HG02884 (cell line): ENCODE results near the gene PCNX4.

ENCODE experiments used
- ATAC-seq: cut with Tn5 transposase; IDR thresholded peaks from one replicate; pipeline ENCODE4 v1.9.1; 2021; ENCODE audit warnings: mild to moderate bottlenecking, moderate library complexity; ENCODE audit not compliant: unreplicated experiment

The PCNX4 gene

DNA sequence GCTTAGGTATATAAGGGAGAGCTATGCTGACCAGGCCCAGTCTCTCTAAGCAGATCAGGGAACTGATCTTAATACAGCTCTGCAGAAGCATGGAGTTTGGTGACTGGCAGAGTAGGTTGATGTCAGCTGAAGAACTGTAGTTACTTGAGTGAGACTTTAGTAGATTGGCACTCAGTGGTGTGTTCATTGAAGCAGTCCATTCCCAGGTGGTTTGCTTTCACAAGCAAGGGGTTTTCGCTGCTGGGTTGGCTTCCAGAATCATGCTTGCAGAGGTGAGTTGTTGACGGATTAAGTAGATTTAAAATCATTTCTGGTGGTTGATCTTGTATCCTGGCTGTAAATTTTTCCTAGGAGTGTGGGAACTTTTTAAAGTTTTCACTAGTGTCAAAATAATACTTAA is 80.0 kb downstream of the PCNX4 start:
- ATAC-seq = no peak

DNA sequence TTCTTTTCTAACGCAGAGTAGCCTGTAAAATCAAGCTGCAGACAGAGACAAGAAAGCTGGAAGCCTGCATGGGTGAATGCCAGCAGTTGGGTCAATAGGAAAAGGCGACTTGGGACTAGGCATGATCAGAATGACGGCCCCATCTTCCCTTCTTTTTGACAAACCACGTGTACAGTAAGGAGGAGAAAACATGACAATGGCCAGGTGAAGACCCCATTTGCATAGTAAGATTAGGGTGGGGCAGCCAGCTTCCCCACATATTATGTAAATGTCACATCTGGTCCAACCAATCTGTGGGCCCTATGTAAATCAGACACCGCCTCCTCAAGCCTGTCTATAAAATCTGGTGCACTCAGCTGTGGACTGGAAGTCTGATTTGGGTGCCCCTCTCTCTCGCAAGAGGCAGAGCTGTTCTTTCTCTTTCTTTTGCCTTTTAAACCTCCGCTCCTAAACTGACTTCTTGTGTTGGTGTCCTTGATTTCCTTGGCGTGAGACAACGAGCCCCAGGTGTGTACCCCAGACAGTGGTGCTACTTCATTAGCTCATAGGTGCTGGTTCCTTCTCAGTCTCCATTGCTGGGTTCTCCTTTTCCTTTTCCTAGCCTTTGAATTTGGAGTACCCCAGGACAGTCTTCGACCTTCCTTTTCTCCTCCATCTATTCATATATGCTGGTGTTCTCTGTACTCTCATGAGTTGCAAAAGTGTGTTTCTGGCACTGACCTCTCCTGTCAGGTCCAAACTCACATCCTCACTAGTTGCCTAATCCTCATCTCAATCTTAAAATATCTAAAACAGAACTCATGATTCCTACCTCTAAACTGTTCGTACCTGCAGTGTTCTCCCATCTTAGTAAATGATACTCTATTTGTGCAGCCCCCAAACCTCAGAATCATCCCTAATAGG is 82.9 kb downstream of the PCNX4 start:
- no peak for ATAC-seq

DNA sequence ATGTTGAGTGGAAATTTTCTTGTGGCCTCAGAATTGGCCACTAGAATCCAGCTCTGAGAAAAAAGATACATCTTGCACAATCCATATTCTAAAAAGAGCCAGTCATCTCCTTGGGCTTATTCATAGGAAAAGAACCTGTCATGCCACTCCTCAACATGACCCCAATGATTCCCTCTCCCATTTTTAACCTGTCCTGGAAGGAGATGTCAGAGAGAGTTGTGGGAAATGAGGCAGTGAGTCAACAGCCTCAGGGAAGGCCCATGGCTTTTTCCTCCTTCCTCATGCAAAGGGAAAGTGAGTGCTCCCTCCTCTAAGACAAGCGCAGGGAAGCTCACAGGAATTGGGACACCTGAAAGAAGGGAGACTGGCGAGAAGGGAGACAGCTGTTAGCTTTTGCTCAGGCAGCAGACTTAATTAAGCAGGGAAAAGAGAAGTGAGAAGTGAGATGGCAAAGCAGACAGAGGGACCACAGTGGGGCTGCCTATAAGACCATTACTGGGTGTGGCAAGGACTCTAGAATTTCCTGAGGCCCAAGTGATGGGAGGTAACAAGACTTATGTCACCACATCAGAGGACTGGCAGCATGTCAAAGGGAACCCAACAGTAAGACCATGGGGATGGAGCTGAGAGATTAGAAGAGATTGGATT is 83.7 kb downstream of the PCNX4 start:
- ATAC-seq = no peak

DNA sequence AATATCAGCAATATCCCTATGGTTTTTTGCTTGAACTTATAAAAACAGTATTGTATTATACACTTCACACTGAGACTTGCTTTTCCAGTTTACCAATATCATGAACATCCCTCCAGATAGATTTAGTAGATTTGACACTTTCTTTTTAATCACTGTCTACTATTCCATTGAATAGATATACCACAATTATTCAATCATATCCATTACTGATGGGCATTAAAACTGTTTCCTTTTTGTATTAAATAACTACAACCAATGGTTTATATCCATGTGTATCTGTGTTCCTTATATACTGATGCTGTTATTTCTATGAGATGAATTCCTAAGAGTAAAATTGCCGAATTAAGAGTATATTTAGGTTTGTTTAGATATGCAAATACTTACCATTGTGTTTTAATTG is 86.4 kb downstream of the PCNX4 start:
- no peak for ATAC-seq

DNA sequence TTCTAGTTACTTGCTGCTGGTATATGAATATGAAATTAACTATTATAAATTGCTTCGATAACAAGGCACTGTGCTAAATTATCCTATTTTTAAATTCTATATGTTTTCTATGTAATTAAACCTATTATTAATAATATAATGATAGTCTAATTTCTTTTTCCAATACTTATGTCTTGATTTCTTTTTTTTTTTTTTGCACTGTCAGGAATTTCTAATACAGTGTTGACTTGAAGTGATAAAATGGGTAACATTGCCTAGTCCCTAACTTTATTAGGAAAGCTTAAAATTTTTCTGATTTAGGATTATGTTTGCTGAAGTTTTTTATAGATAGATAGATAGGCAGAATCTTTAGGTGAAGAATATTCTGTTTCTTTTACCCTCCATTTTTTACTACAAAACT is 87.1 kb downstream of the PCNX4 start:
- ATAC-seq = no peak

DNA sequence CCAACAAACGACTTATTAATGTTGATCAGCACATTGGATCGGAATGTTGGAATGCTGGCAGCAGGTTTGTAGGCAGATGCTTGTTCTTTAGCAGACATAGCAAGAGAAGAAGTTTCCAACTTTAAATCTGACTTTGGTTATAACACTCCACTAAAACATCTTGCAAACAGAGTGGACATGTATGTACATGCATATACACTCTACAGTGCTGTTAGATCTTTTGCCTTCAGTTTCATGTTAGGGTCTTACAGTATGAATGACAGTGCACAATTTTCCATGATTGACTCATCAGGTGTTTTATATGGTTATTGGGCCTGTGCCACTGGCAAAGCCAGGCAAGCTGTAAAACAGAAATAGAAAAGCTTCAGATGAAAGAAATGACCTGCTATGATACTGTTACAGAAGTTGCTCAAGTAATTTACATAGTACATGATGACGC is 87.7 kb downstream of the PCNX4 start:
- ATAC-seq = no peak

DNA sequence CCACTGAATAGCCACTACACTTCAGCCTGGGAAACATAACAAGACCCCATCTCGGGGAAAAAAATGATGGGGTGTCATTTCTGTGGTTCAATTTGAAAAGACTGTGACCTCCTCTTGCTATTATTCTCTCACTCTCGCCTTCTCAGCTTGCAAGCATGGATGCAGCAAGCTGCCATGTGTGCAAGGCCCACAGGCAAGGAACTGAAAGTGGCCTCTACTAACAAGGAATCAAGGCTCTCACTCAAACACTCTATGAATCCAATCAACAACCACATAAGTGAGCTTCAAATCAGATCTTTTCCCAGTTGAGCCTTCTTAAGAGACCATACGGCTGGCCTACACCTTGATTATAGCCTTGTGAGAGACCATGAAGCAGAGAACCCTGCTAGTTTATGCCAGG is 91.4 kb downstream of the PCNX4 start:
- peak; percentile 22 for ATAC-seq

DNA sequence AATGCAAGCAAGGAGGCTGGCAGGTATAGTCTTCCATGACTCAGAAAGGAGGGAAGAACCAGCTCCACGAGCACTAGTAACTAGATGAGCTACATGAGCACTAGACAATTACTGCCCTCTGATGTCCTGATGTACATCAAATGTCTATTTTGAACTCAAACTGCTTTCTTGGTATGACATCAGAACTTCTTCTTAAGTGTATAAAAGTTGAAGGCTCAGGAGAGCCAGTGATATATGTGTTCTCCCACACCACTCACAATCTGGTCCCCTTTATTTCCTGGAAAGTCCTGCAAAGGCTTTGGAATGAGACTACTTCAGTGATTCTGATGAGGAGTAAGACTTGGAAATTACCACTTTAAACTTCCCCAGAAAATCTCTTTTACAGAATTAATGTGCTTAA is 92.0 kb downstream of the PCNX4 start:
- ATAC-seq = peak; percentile 58

DNA sequence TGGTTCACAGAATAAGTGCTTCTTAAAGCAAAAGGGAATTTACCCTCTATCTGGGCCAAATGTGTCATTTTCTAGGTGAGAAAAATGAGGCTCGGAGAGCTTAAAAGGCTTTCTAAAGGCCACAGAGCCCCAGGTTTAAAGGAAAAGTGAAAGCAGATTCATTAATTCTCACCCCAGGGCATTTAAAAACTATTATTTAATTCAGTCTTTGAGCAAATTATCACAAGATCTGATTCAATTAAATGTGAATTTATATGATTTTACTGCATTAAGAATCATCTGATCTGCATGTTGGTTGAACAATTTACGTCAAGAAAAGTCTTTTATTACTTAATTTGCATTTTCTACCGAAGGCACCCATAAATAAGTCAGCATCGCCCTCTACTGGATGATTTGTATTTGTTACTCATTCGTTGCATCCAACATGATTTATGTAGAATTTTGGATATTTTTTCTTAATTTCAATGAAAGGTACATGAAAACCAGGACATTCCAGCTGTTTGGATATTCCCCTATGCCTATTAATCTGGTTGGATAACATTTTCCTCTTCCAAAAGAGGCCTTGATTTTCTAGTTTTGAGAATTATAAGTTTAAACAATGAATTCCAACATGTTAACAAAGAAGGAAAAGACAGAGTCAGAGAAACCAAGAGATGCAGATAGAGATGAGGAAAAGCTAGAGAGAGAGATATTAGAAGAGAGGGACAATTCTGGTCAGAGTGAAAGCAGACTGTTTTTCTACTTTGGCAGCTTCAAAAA is 92.6 kb downstream of the PCNX4 start:
- ATAC-seq = peak; percentile 43

DNA sequence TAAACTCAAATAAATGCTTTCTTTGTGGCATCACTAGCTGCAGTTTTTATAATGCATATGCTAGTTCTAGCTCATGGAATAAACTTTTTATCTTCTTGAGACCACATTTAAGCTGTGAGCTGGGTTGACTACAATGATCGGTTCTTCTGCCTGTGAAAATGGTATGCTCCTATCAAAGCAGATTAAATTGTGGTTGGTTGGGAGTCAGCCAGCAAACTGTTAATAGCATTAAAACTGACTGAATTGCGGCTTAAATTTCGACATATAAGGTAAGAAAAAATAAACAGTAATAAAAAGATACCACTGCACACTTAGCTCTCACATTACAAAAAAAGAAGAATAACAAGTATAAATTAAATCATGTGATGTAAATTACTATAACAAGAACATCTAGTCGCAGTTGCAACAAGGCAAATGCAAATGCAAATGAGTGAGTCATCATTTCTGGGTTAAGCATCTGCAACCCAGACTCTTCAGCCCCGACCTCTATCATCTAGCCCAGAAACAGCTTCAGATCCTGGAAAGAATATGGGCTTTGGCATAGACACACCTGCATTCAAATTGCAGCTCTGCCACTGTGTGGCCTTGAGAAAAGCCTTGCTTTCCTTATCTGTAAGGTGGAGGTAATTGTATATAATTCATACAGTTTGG is 93.3 kb downstream of the PCNX4 start:
- no peak for ATAC-seq

DNA sequence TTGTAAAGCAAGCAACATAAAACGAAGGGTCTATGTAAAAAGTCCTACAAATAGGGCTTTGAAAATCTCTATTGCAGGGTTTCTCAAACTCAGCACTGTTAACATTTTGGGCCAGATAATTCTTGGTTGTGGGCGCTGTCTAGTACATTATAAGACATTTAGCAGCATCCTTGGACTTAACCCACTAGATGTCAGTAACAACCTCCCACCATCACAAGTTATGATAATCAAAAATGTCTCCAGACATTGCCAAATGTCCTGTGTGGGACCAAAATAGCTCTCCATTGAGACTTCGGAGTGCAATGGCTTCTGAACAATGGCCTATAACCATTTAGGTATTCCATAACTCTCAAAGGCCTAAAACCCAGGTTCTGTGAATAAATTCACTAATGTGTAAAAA is 96.4 kb downstream of the PCNX4 start:
- no peak for ATAC-seq

DNA sequence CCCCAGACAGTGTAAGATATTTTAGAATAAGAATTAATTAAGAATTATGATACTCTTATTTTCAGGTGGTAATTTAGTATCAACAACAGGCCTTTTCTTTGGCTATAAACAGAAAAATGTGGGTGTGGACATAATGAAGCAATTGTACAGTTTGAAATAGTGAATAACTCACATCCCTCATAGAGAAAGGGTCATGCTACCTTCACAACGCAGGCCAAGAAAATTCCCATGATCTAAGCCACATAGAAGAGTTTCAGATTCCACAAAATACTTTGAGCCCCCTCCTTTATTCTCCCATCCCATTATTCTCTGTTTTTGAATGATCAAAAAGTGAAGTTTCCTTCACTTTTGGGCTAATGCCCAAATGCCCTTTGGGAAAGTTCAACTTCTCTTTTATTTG is 97.0 kb downstream of the PCNX4 start:
- ATAC-seq = no peak

DNA sequence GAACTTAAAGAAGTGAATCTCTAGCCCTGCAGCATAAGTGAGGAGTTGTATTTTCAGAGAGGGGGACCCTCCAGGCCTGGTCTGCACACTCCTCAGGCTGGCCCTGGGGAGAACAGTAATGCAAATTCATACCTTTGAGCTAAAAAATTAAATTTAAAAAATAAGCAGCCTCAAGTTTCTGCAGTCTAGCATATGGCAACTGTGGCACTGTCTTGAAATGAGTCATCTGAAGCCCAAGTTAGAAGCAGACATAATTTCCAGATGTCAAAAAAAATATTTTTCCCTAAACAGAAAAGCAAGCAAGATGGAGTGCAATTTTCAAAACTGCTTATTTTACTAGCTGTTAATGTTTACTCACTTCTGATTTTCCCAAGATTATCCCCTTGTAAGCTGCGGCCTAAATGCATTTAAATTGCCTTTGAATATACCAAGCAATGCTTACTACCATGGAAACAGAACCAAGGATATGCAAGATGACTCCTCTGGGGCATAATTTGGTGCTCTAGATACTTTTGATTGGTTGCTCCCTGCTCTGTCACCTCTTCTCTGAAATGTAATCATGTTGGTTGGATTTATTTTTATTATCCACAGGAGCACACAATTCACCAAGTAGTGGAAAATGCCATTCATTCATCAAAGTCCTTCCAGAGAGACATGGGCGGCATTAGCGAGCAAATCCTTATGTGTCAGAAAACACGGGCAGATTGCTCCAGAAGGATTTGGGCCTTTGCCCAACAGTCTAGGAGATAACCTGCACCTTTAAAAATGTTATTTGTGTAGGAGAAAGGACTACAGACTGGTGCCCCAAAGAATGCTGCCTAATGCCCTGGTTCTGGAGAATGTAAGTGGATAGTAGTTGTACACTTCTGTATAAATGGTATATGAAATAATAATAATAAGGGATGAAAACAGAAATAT is 98.5 kb downstream of the PCNX4 start:
- peak; percentile 63 for ATAC-seq

DNA sequence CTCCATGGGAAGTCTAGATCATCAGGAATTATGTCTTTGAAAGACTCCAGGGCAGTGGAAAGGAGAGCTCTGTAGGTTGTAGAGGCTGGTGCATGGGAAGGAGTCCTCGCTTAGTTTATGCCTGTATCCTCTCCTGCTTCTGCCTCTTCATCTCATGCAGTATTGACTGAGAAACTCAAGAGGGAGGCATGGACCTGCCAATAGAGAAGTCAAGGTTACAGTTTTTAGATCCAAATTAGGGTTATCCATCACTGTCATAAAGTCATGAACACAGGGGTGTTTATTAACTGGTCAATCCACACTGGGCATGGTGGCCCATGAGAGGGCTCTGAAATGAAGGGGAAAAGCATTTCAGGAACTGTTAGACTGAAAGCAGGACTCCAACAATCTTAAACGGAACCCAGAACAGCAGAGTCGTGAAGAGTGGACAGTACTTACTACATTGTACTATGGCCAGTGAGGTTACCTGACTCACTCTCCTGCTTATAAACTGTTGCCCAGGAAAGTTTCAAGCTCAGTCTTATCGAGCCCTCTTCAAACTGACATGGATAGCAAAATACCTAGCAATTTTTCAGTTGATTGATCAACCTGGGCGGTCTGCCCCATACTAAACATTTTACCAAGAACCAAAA is 103.6 kb downstream of the PCNX4 start:
- peak; percentile 64 for ATAC-seq

DNA sequence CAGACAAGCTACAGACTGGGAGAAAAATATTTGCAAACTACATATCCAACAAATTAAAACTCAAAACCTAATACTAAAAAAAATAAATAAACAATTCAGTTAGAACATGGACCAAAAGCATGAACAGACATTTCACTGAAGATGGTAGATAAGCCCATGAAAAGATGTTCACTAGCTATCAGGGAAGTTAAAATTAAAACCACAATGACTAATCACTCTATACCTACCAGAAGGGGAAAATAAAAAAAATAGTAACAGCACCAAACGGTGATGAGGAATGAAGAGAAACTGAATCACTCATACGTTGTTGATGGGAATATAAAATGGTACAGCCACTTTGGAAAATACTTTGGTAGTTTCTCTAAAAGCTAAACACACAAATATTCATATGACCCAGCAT is 104.6 kb downstream of the PCNX4 start:
- no peak for ATAC-seq

DNA sequence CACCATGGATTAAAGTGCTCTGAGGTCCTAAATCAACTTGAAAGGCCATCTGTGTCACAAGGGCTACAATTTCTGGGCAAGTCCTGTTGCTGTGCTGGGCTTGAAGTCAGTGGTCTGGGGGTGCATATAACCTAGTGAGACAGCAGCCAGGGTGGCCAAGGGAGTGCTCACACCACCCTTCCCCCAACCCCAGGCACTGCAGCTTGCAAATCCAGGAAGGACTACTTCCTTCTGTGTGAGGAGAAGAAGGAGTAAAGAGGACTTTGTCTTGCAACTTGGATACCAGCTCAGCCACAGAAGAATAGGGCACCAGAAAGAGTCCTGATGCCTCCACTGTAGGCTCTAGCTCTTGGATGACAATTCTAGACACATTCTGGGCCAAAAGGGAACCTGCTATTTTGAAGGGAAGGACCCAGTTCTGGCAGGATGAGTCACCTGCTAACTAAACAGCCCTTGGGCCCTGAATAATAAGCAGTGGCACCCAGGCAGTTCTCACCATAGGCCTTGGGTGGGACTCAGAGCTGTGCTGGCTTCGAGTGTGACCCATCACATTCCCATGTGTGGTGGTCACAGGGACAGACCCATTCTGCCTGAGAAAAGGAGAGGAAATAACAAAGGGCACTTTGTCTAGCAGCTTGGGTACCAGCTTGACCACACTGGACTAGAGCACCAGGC is 106.0 kb downstream of the PCNX4 start:
- no peak for ATAC-seq

DNA sequence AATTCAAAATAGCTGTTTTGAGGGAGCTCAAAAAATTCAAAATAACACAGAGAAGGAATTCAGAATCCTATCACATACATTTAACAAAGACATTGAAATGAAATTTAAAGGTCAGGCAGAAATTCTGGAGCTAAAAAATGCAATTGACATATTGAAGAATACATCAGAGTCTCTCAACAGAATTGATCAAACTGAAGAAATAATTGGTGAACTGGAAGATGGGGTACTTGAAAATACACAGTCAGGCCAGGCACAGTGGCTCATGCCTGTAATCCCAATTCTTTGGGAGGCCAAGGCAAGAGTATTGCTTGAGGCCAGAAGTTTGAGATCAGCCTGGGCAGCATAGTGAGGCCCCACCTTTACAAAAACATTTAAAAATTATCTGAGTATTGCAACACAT is 107.6 kb downstream of the PCNX4 start:
- no peak for ATAC-seq

DNA sequence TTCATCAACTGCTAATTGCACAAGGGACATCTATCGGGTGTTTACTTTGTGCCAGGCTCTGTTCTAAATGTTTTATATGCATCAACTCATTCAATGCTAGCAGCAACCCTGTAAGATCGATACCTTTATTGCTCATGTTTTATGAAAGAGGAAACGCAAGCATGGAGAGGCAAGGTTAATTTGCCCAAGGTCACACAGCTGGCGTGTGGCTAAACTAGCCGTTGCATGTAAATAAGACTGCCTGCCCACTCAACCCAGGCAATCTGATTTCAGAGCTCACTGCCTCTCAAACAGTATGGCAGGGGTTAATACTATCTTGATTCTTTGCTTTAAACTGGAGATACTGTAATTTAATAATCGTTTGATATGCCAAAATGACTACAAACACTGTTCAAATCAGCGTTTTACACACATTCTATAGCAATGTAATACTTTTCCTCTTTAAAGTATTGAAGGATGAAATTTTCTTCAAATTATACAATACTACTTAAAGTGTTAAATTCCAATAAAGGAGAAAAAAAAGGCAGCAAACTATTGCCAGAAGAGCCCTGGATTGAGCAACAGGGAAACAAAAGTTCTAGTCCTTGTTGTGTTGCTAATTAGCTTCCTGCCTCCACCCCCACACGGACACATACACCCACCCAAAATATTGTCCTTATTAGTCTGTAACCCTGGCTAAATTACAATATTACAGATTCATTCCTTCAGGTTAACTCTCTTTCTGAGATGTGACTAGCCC is 112.5 kb downstream of the PCNX4 start:
- ATAC-seq = peak; percentile 61
